ENCODE data around the gene TMSB4X.
"Not testable (repeated sequence)": the region's sequence is repeated elsewhere in the genome, so short reads cannot be mapped to it uniquely, and the experiment has no call there.

TMSB4X gene

GRCh38 chrX:12974796-12975669, at the start of gene TMSB4X:
TSS of gene TMSB4X (plus strand) at chrX:12975110.
- peak; percentile 88 for DNase-seq

DNA sequence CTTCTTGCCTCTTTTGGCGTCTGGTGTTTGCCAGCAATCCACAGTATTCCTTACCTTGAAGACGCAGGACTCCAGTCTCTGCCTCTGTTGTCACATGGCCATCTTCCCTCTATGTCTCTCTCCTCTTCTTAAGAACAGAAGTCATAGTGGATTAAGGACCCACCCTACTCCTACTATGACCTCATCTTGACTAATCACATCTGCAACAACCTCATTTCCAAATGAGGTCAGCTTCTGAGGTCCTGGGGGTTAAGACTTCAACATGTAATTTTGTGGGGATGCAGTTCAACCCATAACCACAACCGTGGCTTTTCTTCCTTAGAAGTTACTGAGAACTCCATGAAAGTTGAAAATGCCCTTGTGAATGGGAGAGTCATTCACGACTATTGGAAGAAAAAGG, 45.2 kb upstream of the TMSB4X start:
- DNase-seq, result no peak

- DNase-seq, result no peak
These were observed 44.8 kb upstream of the TMSB4X start for GRCh38 chrX:12930150-12930549.

DNA sequence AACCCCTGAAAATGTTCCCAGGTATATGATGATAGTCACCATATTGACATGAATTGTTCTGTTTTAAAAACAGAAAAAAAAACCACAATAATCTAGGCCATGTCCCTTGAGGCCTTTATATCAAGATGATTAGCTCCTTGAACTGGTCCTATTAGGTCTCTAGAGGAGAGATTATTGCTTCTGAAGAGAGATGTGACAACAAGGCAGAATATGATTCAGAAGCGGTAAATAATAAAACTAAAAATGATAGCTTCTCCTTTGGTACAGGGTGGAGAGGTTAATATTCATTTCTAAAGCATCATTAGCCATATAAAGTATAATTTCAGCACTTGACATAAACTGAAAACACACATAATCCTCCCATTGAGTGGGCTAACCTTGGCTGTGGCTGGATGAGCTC, 42.7 kb upstream of the TMSB4X start:
- no peak for DNase-seq

DNA sequence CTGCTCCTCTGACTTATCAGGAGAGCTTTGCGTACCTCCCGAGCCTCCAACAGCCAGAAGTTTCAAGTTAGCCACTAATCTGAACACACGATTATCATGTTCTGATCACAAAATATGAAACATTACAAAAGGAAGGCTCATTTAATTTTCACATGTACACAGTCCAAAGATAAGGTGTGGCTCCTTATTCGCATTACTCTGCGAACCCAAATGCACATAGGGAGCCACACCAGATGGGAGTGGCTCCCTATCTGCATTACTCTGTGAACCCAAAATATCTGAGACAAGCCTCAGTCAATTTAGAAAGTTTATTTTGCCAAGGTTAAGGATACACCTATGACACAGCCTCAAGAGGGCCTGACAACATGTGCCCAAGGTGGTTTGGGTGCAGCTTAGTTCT, 40.1 kb upstream of the TMSB4X start:
- DNase-seq, result no peak

DNA sequence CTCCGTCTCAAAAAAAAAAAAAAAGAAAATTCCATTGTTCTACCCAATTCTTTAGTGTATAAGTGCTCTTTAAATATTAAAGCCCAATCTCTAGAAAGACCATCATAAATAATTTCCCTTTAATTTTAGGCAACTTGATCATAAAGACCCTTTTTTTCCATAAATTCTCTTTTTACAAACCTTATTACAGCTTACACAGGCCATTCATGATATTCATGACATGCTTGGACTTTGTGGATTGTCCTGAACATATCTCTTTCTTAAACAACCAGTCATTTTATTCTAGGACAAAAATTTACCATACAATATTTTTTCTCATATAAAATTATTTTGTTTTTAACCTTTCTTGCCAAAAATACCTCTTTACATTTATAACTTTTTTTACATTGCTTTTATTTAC, 38.0 kb upstream of the TMSB4X start:
- no peak for DNase-seq

GRCh38 chrX:12940471-12940870, 34.4 kb upstream of the TMSB4X start:
- not testable (repeated sequence) for DNase-seq

DNA sequence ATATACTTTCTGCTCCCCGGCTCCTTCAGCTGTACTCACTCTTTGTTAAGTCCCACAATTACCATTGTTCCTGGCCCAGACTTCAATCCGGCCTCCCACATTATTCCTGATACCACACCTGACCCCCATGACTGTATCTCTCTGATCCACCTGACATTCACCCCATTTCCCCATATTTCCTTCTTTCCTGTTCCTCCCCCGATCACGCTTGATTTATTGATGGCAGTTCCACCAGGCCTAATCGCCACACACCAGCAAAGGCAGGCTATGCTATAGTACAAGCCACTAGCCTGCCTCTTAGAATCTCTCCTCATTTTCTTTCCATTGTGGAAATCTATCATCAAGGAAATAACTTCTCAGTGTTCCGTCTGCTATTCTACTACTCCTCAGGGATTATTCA, 31.3 kb upstream of the TMSB4X start:
- DNase-seq, result not testable (repeated sequence)

GRCh38 chrX:12944452-12944851, 30.5 kb upstream of the TMSB4X start:
- not testable (repeated sequence) for DNase-seq

- no peak for DNase-seq
These were observed 29.4 kb upstream of the TMSB4X start for GRCh38 chrX:12945494-12945893.

DNA sequence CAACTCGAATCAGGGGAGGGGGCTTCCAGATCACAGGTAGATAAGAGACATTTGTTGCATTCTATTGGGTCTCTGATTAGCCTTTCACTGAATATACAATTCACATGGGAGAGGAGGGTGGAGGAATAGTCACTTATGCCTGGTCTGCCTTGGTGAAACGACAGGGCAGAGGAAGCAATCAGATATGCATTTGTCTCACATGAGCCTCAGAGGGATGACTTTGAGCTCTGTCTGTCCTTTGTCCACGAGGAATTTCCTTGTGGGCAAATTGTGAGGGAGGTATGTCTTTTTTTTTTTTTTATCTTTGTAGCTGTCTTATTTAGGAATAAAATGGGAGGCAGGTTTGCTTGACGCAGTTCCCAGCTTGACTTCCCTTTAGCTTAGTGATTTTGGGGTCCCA, 28.5 kb upstream of the TMSB4X start:
- DNase-seq, result no peak

DNA sequence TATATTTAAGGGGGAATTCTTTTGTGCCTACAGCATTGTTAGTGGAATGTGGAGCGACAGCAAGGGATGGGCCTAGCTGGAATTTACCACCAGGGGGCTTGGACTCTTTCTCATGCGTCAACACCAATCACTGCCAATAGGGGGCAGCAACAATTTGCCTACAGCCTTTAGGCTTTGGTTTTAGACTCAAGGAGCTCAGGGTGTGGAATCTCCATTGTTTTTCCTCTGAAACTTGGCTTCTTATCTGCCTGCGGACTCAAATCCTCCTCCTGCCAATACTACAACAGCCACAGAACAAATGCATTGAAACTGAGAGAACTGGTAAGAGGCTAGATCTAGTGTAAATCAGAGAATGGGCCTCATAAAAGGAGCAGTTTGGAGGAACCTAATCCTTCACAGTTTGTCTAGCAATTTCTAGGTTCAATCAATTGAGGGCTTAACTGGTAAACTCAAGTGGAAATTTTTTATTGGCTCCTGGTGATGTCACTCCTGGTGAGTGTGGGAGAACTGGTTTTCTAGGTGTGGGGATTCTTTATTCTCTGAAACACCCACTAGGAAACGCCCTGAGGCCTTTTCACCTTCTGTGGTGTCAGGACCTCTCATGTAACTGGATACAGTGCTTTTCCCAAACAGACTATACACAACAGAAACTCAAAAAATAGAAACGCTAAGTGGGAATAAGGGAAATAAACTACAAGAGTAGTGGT, 27.9 kb upstream of the TMSB4X start:
- DNase-seq, result peak; percentile 83

DNA sequence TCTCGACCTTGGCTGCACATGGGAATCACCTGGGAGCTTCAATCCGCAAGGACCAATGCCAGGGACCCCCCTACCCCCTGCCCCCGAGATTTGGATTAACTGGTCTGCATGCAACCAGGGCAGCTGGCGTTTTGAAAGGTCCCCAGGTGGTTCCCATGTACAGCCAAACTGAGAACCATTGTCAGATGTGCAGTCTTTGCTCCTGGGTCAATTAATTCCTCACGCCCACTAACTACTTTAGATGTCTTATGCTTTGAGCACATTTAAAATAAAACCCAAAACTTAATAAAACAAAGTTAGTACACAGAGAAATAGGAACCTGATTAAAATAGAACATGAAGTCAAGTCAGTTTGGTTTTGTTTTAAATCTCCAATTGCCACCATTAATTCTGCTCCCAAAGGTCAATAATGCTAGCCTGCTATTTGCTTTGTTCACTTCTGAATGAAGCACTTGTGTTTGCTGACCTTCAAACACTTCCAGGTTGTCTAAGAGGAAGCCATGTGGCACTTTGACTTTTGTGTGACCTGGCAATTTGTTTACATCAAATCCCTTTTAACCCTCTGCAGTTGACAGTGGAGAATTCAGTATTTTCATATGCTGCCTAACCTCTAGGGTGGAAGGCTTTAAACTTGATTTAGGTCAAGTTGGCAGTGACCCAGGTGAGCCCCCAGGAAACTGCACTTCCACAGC, 27.2 kb upstream of the TMSB4X start:
- DNase-seq, result no peak

- no peak for DNase-seq
These were observed 26.4 kb upstream of the TMSB4X start for GRCh38 chrX:12948495-12948894.

DNA sequence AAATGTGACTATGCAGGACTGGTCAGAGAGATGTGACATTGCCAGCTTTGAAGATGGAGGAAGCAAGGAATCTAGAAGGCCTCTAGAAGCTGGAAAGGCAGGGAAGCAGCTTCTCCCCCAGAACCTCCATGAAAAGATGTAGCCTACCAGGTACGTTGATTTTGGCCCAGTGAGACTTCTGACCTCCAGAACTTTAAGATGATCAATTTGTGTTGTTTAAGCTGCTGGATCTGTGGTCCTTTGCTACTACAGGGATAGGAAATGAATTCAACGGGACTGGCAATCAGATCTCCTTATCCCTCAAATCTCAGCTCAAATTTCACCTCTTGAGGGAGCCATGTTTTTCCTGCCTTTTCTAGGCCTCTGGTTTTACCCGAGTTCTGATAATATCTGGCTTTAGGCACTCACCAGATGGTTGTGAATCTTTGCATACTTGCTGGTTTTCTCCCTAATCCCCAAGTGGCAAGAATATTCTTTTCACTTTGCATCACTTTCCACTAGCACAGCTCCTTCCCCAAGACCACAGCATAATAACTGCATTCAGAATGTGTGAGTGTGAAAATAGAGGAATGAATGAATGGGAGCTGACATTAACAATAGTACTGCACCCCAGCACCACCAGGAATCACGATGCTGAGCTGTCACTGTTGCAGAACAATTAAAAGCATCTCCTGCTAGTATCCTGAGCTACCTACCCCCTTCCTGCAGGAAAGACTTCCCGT, 25.5 kb upstream of the TMSB4X start:
- no peak for DNase-seq

DNA sequence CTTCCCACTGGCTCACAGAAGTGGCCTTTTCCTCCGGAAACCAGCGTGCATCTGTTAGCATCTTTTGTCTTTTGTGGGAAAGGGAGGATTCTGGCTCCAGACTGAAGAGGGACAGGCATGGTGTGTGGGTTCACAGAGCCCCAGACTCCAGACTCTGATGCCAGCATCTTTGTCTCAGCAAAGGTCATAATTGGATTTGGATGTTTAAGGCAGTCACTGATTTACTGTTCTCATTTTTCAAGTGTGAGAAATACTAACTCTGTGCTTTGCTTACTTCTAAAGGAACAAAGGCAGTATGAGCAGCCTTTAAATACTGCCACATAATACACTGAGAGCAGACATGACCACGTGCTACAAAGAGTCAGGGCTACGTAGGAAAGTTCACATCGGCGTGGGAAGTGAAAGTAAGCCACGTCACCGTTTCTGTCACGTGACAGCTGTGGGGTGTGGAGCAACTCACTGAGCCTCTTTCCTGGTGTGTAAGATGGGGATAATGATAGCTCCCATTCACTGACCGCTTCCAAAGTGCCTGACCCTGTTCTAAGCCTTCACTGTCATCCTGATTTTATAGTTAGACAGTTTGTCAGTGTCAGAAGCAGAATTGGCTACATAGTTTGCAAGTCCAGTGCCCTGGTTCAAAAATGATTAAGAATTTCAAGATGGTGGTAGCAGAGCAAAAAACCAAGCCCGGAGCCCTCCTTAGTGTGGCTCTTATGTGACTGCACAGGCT, 24.8 kb upstream of the TMSB4X start:
- peak; percentile 88 for DNase-seq

DNA sequence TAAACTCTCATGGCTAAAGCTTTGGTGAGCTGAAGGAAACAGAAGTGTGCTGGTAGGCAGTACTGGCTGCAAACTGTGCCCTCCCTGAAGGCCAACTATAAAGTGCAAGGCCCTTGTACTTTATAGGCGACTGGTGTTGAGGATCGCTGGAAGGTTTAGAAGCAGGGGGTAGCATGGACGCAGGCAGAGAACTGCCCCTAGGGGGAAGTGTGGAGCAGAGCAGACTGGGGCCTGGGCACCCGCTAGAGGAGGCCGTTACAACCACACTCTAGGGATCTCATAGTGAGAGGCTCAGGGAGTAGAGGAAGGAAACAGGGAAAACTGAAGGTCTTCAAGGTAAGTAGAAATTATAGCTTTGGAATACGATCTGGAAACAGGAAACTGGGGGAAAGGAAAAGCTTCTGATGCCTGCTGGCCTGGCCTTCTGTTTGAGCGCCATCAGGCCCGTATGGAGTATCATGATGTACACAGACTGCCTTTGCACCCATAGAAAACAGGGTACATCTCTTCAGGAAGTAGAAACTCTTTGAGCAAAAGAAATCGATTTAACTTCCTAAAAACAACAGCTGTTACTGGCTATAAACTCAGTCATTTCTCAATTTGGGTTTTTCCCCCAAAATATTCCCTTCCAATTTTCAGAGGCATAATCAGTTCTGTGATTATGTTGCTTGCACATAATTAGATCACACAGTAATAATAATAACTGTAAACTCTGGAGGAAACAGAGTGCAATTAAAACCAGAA, 23.9 kb upstream of the TMSB4X start:
- peak; percentile 81 for DNase-seq

GRCh38 chrX:12951595-12951975, 23.3 kb upstream of the TMSB4X start:
- DNase-seq, result no peak

DNA sequence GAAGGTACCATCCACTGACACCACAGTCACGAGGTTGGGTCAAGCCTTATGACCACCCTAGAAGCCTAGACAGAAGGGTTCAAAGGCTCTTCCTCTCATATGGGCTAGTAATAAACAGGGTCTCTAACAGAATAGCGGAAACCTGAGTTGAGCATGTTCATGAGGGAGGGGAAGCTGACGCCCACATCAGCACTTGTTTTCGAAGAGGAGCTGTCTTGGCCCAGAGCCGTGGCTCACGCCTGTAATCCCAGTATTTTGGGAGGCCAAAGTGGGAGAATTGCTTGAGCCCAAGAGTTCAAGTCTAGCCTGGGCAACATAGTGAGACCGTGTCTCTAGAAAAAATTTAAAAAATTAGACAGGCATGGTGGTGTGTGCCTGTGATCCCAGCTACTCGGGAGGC, 21.5 kb upstream of the TMSB4X start:
- no peak for DNase-seq

- no peak for DNase-seq
These were observed 20.5 kb upstream of the TMSB4X start for GRCh38 chrX:12954376-12954775.

- no peak for DNase-seq
These were observed 19.9 kb upstream of the TMSB4X start for GRCh38 chrX:12954981-12955380.
